Measurements from ENCODE around the gene SEC22B. TPM values are rescaled to one million over a fixed set of nuclear protein-coding genes. Genes with fewer than 3 reads are reported as not detected.
"Not testable (repeated sequence)": the region's sequence is repeated elsewhere in the genome, so short reads cannot be mapped to it uniquely, and the experiment has no call there.

The SEC22B gene
- polyA plus RNA-seq, 1 donor, result 24.1 TPM

DNA sequence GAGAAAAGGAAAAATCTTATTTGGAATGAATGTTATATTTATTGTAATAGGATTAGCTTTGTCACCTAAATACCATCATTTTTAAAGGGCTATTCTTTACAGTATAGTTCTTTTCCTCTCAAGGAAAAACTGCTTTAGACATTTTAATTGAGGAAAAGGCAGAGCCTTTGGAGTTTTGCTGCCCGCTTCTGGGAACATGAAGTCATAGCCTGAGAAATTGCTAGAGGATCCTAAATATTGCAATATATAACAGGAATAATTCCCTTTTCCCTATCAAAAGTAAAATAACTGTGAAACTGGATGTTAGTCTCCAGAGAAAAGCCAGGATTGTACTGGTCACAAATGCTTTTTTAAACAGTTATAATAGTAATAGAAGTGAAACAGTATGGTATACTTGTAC lies 30.5 kb downstream of the SEC22B start:
- DNase-seq (ENCODE audit: low read depth), result not testable (repeated sequence)

DNA sequence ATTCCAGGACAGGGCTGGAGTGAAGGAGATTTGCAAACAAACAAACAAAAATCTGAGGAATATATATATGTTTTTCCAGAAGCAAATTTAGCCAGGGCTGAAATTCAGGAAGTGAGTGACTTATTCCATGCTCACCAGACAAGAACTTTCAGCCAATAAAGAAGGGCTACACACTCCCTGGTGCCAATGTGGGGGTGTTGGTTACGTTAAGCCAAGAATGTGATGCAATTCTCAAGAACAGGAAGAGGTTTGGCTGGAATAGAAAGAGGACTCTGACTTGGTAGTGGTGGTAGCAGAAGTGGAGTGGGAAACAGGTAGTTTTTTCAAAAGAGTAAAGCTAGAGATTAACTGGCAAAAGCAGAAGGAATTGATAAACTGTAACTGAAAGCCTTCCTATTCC lies 31.7 kb downstream of the SEC22B start:
- not testable (repeated sequence) for DNase-seq (ENCODE audit: low read depth)

DNA sequence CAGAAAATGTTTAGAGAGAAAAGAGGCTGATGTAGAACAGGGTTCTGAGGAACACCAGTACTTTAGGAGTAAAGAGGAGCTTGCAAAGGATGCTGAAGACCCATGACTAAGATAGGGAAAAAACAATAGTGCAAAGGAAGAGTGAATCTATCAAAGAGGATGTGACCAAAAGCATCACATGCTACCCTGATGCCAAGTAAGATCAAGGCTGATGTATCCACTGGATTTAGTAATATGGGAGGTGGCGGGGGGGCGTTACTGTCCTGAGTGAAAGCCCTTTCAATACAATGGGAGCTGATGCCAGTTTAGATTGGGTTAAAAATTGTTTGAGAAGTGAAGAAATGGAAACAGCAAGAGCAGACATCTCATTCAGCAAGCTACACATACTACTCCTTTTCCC lies 32.2 kb downstream of the SEC22B start:
- DNase-seq (ENCODE audit: low read depth), result not testable (repeated sequence)

DNA sequence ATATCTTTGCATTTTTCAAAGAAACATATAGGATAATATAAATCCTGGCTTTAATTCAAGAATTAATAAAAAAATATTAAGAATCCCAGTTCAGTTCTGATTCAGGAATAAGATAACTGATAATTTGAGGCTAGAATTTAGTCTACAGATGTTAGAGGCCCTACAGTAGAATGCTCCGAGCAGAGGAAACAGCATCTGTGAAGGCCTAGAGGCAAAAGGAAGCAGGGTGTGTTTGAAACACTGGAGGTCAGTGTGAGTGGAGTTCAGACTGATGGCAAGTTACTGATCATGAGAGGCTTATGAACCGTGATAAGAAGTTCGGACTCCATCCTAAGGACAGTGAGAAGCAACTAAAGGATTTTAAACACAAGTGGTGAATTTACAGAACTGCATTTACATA lies 33.0 kb downstream of the SEC22B start:
- not testable (repeated sequence) for DNase-seq (ENCODE audit: low read depth)

DNA sequence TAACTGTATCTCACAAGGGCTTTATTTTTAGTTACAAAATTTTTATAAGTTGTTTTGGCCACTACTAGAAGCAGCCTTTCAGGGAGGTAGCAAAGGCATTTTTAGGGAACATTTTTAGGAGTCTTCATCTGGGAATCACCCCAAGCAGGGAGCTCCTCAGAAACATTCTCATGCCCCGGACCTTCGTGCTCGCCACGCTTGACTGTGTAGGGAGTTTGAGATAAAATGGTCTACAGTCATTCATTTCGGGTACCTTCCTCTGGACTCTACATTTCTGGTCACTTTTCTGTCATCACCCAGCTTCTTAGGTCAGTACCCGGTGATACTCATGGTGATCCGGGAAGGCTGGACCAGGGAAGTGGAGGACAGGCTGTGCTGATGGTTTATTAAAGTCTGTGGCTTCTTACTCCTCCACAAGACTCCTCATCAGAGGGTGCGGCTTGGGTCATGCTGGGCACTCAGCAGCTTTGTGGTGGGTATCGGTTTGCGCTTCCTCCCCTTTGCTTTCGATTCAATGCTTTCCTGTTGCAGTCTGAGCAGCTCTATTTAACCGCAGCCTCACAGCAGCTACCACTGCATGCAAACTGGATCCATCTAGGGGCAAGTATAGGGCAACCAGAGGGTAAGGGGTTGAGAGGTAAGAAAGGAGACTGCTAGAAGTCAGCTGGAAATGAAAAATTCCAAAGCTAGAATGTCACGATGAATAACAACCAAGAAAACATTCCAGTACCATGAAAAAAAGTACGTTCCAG lies 33.6 kb downstream of the SEC22B start:
- not testable (repeated sequence) for DNase-seq (ENCODE audit: low read depth)

DNA sequence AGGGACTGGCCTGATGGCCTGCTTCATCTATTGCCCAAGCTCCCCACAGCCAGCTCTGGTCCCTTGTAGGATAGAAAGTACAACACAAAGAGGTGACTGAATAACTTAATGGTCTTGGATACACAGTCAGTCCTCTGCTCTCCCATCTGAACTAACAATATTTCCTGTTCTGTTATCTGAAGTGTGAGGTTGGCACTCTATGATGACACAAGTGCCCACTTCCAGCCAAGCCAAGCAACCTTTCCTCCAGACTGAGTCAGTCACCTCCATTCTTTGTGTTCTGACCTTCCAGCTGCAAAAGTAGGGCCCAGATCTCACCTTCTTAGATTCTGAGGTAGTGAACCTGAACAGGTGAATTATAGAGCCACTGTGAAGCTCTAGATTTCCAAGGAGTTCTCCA lies 34.5 kb downstream of the SEC22B start:
- DNase-seq (ENCODE audit: low read depth), result not testable (repeated sequence)

DNA sequence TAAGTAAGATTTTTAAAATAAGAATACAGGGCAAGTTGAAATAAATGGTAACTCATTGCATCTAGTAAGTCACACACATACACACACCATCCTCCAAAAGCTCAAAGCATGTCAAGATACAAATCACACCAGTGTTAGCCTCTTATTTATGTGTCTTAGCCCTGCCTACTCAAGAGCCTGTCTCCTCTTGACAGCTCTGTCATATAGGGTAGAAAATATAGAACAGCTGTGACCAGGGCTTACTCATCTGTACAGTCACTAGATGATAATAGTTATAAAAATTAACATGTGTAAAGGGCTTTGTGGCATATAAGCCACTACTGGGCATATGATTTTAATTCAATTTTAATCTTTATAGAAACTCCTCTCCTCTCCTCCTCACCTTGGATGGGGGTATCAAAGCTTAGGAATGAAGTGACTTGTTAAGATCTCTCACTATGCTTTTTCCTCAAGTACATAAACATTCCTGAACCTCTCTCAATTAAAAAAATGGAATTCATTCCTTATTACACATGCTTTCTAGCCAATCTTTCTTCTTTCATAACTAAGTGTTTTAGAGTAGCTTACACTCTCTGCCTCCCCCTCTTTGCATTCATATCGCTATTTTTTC lies 35.6 kb downstream of the SEC22B start:
- not testable (repeated sequence) for DNase-seq (ENCODE audit: low read depth)

DNA sequence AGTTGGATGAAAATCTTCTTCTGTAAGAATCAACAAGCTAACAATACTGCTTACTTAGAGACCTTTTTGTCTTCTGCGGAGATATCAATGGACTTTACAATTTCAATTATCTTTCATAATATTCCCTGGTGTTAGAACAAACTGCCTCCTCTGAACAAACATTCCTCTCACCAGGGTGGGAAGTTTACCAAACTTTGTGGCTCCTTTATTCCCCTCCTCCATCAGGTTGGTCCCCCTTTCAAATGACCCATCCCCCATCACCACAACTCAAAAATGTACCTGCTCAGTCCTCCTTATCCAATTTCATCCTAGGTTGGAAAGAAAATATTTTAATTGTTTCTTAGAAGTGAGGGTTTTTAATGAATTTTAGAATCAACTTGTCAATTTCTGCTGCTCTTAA lies 40.2 kb downstream of the SEC22B start:
- not testable (repeated sequence) for DNase-seq (ENCODE audit: low read depth)

DNA sequence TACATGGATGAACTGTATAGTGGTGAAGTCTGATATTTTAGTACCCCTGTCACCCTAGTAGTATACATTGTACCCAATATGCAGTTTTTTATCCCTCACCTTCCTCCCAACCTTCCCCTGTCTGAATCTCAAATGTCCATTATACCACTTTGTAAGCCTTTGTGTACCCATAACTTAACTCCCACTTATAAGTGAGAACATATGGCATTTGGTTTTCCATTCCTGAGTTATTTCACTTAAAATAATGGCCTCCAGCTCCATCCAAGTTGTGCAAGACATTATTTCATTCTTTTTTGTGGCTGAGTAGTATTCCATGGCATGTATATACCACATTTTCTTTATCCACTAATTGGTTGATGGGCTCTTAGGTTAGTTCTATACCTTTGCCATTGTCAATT lies 42.4 kb downstream of the SEC22B start:
- not testable (repeated sequence) for DNase-seq (ENCODE audit: low read depth)

DNA sequence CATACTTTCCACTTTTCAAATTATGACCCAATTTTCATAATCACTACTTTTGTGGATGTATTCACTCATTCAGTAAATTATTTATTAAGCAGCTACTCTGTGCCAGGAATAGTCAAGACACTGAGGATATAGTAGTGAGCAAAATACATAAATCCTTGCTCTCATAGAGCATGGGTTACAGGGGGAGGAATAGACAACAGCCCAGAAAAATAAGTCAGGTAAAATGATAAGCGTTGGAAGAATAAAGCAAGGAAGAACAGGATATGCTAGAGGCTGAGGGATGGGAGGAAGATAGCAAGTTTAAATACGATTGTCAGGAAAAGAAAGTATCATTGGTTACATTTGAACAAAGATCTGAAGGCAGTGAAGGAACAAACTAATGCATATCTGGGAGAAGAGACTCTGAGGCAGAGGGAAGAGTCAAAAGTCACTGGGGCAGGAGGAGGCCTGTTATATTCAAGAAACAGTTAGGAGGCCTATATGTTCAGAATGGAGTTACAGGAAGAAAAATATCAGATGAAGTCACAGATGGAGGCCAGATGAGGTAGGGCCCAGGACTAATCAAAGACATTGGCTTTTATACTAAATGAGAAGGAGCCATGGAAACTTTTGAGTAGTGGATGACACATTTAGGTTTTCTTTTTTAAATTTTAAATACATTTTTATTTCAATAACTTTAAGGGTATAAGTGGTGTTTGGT lies 42.9 kb downstream of the SEC22B start:
- DNase-seq (ENCODE audit: low read depth), result no peak

DNA sequence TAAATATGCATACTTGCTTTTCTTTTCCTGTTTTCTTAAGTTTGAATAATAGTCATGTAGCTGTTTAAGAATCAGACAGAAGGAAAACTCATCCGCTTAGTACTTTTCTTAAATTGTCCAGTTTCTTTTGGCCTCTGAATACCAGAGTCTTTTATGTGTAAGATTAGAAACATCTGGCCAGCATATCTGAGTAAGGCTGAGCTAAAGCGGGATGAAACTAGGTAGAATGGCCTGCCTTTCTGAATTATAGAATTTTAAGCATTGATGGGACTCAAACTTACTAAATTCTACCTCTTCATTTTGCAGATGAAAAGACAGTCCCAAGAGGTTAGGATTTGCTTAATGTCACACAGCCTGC lies 43.9 kb downstream of the SEC22B start:
- DNase-seq (ENCODE audit: low read depth), result not testable (repeated sequence)

DNA sequence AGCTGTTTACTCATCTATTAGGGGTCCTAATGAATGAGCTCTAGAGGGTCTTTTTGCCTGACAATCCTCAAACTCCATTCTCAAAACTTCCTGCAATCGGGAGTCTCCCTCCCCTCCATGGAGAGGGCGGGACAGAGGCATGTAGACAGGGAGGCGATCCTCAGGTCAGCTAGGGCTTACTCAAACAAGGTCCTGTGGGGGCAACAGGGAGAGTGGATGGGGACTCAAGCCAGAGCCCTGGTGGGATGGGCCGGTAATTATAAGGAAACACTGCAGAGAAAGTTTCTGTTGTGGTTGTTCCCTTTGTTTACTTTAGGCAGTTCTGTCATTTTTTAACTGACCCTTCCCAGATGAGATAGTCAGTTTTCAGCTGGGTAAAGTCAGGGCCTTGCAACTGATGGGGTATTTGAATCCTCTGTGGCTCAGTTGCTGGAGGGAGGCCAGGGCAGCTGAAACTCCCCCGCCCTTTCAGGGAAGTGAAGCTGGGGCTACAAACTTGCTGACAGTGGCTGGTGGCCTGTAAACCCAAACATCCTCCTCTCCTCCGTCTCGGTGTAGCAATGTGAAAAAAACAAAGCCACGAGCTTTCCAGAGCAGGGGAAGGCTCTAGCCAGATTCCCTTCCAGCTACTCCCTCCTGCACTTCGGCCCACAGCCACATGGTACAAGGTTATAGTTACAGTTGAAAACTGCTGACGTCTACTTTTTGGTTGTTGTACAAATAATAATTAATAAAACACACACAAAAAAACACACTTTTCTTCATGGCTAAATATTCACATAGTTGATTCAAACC lies 44.5 kb downstream of the SEC22B start:
- DNase-seq (ENCODE audit: low read depth), result peak; percentile 50

DNA sequence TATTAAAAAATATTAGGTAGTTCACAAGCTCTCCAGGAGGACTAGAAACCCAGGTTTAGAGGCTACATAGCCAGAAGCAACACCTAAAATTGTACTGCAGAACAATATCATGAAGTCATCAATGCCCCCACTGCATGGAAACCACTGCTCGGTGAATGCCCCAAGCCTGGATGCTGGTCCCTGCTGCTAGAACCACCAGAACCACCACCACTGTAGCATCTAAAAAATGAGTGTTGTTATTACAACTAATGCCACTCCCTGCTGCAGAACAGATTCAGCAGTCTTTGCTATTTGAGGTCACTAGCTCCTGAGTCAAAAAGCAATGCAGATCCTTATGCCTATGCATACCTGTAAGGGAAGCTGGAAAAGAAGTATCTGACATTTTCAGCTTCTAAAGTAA lies 48.4 kb downstream of the SEC22B start:
- not testable (repeated sequence) for DNase-seq (ENCODE audit: low read depth)

DNA sequence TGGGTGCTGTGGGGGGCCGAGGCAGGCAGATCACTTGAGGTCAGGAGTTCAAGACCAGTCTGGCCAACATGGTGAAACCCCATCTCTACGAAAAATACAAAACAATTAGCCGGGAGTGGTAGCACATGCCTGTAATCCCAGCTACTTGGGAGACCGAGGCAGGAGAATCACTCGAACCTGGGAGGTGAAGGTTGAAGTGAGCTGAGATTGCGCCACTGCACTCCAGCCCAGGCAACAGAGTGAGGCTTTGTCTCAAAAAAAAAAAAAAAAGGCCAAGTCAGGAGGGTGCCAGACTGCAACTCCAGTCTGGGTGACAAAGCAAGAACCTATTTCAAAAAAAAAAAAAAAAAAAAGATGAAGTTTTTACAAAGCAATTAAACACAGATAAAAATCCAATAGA lies 50.1 kb downstream of the SEC22B start:
- not testable (repeated sequence) for DNase-seq (ENCODE audit: low read depth)

DNA sequence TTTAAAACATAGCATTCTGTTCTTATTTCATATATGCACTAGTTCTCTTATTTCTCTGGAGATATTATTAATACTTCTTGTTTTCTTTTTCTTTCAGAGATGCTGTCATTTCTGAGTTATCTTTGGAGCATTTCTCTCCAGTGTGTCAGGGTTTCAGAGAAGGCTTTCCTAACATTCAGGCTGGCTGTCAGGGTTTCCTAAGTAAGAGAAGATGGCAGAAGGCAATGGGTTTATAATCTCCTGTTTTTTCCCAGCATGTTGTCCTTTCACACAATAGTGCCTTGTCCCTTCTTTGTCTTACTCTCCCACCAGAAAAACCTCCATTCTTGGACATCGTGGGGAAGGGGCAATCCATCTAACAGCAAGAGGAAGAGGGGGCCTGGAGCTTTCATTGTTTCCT lies 51.7 kb downstream of the SEC22B start:
- not testable (repeated sequence) for DNase-seq (ENCODE audit: low read depth)

DNA sequence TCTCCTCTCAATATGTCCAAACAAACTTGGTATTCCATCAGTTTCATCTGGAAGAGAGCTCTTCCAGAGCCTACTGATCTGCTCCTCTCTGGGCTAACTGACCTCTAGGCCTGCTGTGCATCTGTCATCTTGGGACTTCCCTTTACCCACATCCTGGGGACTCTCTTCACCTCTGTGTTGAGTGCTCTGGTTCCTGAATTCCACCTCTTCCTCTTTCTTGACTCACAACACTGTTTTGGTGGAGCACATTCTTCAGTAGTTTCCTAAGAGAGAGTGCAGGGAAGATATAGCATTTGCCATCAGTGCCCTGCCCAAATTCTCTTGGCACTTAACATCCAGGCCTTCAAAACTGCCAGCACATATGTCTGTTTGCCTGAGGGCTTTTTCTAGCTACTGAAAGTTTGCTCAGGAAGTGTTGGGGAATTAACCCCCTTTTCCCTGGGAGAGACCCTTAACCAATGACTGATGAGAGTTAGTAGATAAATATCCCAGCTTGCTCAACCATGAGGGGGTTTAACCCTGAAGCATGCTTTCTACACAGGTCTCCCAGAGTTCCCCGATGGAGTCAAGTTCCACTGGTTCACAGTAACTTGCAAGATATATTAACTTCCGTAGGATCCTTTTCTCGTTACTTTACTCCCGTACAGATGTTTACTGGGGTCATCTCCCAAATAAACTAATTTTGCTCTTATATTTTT lies 52.4 kb downstream of the SEC22B start:
- not testable (repeated sequence) for DNase-seq (ENCODE audit: low read depth)

DNA sequence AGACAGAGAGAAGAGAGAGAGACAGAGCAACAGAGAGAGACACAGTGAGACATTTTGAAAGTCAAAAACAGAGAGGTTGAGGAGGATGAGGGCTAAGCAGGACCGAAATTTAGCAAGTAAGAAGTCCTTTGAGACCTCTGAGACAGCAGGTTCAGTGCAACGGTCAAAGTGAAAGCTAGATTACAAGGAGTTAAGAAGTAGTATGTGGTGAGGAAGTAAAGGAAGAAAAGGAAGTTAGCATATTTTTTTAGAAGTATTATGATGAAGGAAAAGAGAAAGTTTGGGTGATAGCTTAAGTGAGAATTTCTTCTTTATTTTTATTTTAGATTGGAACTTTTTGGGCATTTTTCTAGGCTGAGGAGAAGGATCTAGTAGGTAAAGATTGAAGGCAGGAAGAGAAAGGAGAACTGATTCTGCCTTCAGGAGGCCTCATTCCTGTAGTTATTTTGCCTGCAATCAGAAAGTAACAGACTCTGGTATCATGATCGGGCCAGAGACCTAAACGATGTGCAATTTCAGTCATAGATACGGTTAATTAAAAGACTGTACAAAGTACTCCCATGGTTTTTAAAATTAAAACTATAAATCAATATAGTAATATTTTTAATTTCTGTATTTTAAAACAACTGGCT lies 53.9 kb downstream of the SEC22B start:
- DNase-seq (ENCODE audit: low read depth), result not testable (repeated sequence)

DNA sequence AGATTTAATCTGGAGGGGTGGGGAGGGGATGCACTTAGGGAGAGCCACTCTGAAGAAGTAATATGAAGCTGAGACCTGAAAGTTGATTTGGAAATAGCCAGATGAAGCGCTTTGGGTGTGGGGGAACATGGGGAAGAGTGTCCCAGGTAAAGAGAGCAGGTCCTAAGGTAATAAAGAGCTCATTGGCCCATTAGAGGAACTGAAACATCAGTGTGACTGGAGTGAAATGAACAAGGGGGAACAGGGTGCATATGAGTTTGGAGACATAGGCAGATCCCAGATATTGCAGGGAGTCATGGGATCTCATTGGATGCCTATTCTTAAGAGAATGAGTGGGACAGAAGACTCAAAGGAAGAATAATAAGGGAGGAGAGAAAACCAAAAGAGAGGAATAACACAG lies 54.5 kb downstream of the SEC22B start:
- not testable (repeated sequence) for DNase-seq (ENCODE audit: low read depth)

DNA sequence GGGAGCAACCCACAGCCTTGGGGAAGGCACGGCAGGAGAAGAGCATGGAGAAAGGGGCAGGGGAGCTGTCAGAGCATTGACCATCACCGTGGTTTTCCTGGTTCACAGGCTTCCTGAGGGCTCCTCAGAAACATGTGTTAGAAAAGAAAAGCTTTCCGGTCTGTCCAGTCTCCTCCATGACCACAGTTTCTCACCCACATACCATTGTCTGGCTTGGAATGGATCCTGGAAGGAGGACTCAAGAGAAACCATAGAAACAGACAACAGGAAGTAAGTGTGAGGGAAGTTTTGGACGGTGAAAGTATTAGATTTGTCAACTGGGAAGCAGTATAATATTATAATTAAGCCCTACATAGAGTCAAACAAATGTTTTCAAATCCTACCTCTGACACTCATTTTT lies 55.8 kb downstream of the SEC22B start:
- DNase-seq (ENCODE audit: low read depth), result not testable (repeated sequence)

DNA sequence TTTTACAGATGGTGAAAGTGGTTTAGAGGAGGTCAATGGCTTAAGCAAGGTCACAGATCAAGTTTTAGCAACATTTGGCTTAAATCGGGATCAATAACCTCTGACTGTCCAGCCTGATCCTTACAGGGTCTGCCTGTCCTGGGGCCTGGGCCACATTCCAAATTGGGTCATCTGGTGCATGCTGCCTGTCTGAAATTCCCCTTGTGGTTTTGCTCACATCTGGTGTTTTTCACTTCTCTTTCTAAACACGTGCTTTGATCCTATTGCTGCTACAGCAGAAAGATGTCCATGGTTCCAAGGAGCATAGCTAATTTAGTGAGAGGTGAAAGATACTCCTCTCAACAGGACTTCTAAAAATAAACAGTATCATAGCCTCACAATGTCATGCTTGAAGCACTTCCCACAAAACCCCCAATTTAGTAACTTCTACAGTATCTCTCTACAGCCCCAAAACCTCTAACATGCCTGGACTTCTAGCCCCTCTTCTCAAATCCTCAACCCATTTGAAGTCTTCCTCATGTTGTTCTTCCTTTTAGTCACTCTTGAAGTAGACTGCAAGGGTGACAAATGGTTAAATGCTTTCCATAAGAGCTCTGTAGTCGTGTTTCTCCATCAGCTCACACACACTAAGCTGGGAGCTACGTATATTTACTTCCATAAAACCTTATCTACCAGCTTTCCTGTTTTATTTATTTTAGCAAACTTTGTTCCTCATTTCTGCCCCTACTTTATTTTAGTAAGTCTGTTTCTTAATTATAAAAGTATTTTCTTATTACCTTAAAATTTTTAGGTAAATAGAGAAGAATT lies 58.7 kb downstream of the SEC22B start:
- not testable (repeated sequence) for DNase-seq (ENCODE audit: low read depth)

All from forelimb muscle (tissue), 1 donor.